ENCODE measurements around the gene RPGRIP1. TPM values are rescaled to one million over a fixed set of nuclear protein-coding genes. Genes with fewer than 3 reads are reported as not detected.

The RPGRIP1 gene
- total RNA-seq, 1 donor from 2014 or later: not detected

GRCh38 chr14:21313512-21313911 lies 33.6 kb downstream of the RPGRIP1 start:
- Mint-ChIP-seq H3K4me1 (ENCODE audit: low read depth, unreplicated experiment) (no peaks in the 10 kb centered on the region), H3K4me3 (ENCODE audit: unreplicated experiment) (no peak overlapping the region), H3K9me3 (ENCODE audit: unreplicated experiment) (no peaks in the 10 kb centered on the region), H3K36me3 (ENCODE audit: low read depth, unreplicated experiment) (no peaks in the 10 kb centered on the region), H3K27me3 (ENCODE audit: low read depth, unreplicated experiment) (peaks cover 16% of the 10 kb centered on the region), H3K27ac (ENCODE audit: unreplicated experiment) (no peak overlapping the region)
- Histone ChIP-seq H3K9ac (ENCODE audit: low read length) (no peak overlapping the region), H3K79me2 (ENCODE audit: insufficient read depth, low read length) (no peaks in the 10 kb centered on the region), H3K4me3 (ENCODE audit: insufficient read depth, low read depth, low read length) (no peak overlapping the region), H3K27ac (ENCODE audit: low read depth, low read length) (no peak overlapping the region), H4K20me1 (ENCODE audit: insufficient read depth, low read length) (no peaks in the 10 kb centered on the region), H3K4me2 (ENCODE audit: low read length) (no peak overlapping the region), H3K36me3 (ENCODE audit: insufficient read depth, low read length) (no peaks in the 10 kb centered on the region), H2AFZ (ENCODE audit: low read depth, low read length) (no peak overlapping the region), H3K4me1 (ENCODE audit: insufficient read depth, low read length) (peaks cover 4% of the 10 kb centered on the region), H3K9me3 (ENCODE audit: insufficient read depth, low read depth, low read length) (no peaks in the 10 kb centered on the region), H3K27me3 (ENCODE audit: insufficient read depth, low read length) (no peaks in the 10 kb centered on the region)
- FAIRE-seq (no peak), DNase-seq (ENCODE audit: low read depth) (no peak)
- TF ChIP-seq EZH2 (IDR thresholded peaks at IDR 0.05; ENCODE audit: insufficient read depth, low read length): no peak
- TF ChIP-seq CTCF (IDR thresholded peaks at IDR 0.05; ENCODE audit: insufficient read depth, low read depth, low read length): no peak

GRCh38 chr14:21317398-21317797 lies 37.5 kb downstream of the RPGRIP1 start:
- TF ChIP-seq CTCF (IDR thresholded peaks at IDR 0.05; ENCODE audit: insufficient read depth, low read depth, low read length): no peak
- TF ChIP-seq EZH2 (IDR thresholded peaks at IDR 0.05; ENCODE audit: insufficient read depth, low read length): no peak
- FAIRE-seq: no peak
- Histone ChIP-seq H3K4me1 (ENCODE audit: insufficient read depth, low read length) (no peaks in the 10 kb centered on the region), H3K9me3 (ENCODE audit: insufficient read depth, low read depth, low read length) (no peaks in the 10 kb centered on the region), H3K4me3 (ENCODE audit: insufficient read depth, low read depth, low read length) (no peak overlapping the region), H3K9ac (ENCODE audit: low read length) (no peak overlapping the region), H3K27me3 (ENCODE audit: insufficient read depth, low read length) (peaks cover 12% of the 10 kb centered on the region), H3K27ac (ENCODE audit: low read depth, low read length) (no peak overlapping the region), H2AFZ (ENCODE audit: low read depth, low read length) (no peak overlapping the region), H3K4me2 (ENCODE audit: low read length) (no peak overlapping the region), H3K36me3 (ENCODE audit: insufficient read depth, low read length) (no peaks in the 10 kb centered on the region), H4K20me1 (ENCODE audit: insufficient read depth, low read length) (no peaks in the 10 kb centered on the region), H3K79me2 (ENCODE audit: insufficient read depth, low read length) (no peaks in the 10 kb centered on the region)
- Mint-ChIP-seq H3K9me3 (ENCODE audit: unreplicated experiment) (no peaks in the 10 kb centered on the region), H3K27me3 (ENCODE audit: low read depth, unreplicated experiment) (peaks cover 15% of the 10 kb centered on the region), H3K27ac (ENCODE audit: unreplicated experiment) (no peak overlapping the region), H3K4me3 (ENCODE audit: unreplicated experiment) (no peak overlapping the region), H3K36me3 (ENCODE audit: low read depth, unreplicated experiment) (no peaks in the 10 kb centered on the region), H3K4me1 (ENCODE audit: low read depth, unreplicated experiment) (no peaks in the 10 kb centered on the region)
- DNase-seq (ENCODE audit: low read depth): no peak

GRCh38 chr14:21320913-21321312 lies 41.0 kb downstream of the RPGRIP1 start:
- Mint-ChIP-seq H3K36me3 (ENCODE audit: low read depth, unreplicated experiment) (no peaks in the 10 kb centered on the region), H3K4me3 (ENCODE audit: unreplicated experiment) (no peak overlapping the region), H3K27ac (ENCODE audit: unreplicated experiment) (no peak overlapping the region), H3K4me1 (ENCODE audit: low read depth, unreplicated experiment) (no peaks in the 10 kb centered on the region), H3K9me3 (ENCODE audit: unreplicated experiment) (no peaks in the 10 kb centered on the region), H3K27me3 (ENCODE audit: low read depth, unreplicated experiment) (peaks cover 33% of the 10 kb centered on the region)
- H3K4me2 ChIP-seq (ENCODE audit: low read length): no peak overlapping the region
- H3K27ac ChIP-seq (ENCODE audit: low read depth, low read length): no peak overlapping the region
- FAIRE-seq: no peak
- DNase-seq (ENCODE audit: low read depth): no peak
- H3K4me1 ChIP-seq (ENCODE audit: insufficient read depth, low read length): no peaks in the 10 kb centered on the region
- no peak for TF ChIP-seq CTCF (IDR thresholded peaks at IDR 0.05; ENCODE audit: insufficient read depth, low read depth, low read length)
- TF ChIP-seq EZH2 (IDR thresholded peaks at IDR 0.05; ENCODE audit: insufficient read depth, low read length): no peak
- H4K20me1 ChIP-seq (ENCODE audit: insufficient read depth, low read length): no peaks in the 10 kb centered on the region
- peaks cover 18% of the 10 kb centered on the region for H3K27me3 ChIP-seq (ENCODE audit: insufficient read depth, low read length)
- no peaks in the 10 kb centered on the region for H3K9me3 ChIP-seq (ENCODE audit: insufficient read depth, low read depth, low read length)
- H3K36me3 ChIP-seq (ENCODE audit: insufficient read depth, low read length): no peaks in the 10 kb centered on the region
- no peak overlapping the region for H2AFZ ChIP-seq (ENCODE audit: low read depth, low read length)
- H3K79me2 ChIP-seq (ENCODE audit: insufficient read depth, low read length): no peaks in the 10 kb centered on the region
- H3K4me3 ChIP-seq (ENCODE audit: insufficient read depth, low read depth, low read length): no peak overlapping the region
- H3K9ac ChIP-seq (ENCODE audit: low read length): no peak overlapping the region

All from astrocyte (in vitro differentiated cells and primary cell).